GM19351 (cell line): Measurements from ENCODE around the gene ST7.
"Not testable (repeated sequence)": the region's sequence is repeated elsewhere in the genome, so short reads cannot be mapped to it uniquely, and the experiment has no call there.

Experiments
- ATAC-seq: cut with Tn5 transposase; IDR thresholded peaks from one replicate; pipeline ENCODE4 v1.9.1; 2021; ENCODE audit warnings: mild to moderate bottlenecking, moderate library complexity; ENCODE audit not compliant: unreplicated experiment

ST7 gene, protein sequence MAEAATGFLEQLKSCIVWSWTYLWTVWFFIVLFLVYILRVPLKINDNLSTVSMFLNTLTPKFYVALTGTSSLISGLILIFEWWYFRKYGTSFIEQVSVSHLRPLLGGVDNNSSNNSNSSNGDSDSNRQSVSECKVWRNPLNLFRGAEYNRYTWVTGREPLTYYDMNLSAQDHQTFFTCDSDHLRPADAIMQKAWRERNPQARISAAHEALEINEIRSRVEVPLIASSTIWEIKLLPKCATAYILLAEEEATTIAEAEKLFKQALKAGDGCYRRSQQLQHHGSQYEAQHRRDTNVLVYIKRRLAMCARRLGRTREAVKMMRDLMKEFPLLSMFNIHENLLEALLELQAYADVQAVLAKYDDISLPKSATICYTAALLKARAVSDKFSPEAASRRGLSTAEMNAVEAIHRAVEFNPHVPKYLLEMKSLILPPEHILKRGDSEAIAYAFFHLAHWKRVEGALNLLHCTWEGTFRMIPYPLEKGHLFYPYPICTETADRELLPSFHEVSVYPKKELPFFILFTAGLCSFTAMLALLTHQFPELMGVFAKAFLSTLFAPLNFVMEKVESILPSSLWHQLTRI

DNA sequence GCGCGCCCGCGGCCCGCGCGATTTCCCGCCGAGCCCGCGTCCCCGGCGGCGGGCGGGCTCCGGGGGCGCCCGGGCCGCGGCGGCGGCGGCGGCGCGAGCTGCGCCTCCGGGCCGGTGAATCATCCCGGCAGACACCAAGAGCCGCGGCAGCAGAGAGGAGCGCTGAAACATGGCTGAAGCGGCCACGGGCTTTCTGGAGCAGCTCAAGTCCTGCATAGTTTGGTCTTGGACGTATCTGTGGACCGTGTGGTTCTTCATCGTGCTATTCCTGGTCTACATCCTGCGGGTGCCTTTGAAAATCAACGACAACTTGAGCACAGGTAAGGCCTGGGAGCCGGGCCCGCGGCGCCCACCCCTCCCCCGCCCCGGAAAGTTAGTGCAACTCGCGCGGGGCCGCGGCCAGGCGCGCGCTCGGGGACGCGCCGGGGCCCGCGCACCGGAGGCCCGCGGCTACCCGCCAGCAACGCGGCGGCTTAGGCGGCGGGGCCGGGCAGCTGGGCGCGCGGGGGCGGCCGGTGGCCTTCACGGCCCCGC is at the start of gene ST7:
Gene ST7, plus strand, starts transcription at position 130 of the 534 bp plus-strand sequence. Its CDS starts 40 bp downstream, at position 170.
- peak; percentile 30 for ATAC-seq

GRCh38 chr7:116906391-116906790 is 46.9 kb upstream of the ST7 start:
- no peak for ATAC-seq

DNA sequence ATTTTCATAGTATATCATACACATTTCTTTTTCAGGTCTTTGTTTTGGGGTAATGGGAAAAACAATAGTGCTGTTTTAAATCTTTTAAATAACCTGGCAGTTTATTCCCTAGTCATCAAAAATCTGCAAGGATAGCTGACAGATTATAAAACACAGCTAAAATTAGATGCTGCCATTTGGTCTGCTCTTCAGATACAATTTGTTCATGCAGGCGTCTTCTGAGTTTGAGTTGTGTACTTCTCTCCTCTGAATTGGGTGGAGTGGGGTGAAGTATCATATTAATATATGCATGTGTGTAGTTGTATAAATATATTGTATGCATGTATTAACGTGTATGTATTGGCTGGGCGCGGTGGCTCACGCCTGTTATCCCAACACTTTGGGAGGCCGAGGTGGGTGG is 42.9 kb upstream of the ST7 start:
- no peak for ATAC-seq

DNA sequence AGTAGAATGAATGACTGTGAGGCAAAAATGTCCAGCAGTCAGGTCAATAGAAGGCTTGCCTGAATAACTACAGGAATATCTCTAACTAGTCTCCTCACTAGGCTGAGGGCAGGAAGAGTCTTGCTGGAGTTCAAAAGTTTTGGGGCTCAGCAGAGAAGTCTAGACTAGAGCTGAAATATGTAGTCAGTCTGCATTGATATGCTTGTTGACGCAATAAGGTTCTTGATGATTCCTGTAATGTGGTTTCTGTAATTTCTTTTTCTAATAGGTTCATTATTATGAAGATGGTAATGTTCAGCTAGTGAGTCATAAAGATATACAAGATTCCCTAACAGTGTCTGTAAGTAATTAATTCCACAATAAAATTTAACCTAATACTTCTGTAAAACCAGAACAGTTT is 41.5 kb upstream of the ST7 start:
- ATAC-seq: no peak

GRCh38 chr7:116912269-116912909 is 40.9 kb upstream of the ST7 start:
- ATAC-seq: no peak

DNA sequence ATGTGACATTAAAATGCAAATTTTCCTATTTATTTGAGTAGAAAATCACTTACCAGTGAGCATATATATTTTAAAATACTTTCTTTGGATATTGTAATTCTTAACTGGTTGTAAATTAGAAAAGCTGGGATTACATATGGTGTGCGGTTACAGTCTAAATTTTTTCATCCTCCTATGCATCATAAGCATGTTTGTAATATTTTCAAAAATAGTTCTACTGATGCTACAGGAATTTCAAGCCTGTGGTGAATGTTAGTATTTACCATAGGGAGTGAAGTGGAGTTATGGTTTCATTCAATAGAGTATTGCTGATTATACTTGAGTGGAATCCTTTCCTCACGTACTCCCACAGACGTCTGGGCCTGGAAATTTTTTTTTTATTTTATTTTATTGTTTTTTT is 34.6 kb upstream of the ST7 start:
- no peak for ATAC-seq

- ATAC-seq: no peak
These were observed 32.9 kb upstream of the ST7 start for GRCh38 chr7:116920359-116920758.

- no peak for ATAC-seq
These were observed 30.8 kb upstream of the ST7 start for GRCh38 chr7:116922545-116922944.

DNA sequence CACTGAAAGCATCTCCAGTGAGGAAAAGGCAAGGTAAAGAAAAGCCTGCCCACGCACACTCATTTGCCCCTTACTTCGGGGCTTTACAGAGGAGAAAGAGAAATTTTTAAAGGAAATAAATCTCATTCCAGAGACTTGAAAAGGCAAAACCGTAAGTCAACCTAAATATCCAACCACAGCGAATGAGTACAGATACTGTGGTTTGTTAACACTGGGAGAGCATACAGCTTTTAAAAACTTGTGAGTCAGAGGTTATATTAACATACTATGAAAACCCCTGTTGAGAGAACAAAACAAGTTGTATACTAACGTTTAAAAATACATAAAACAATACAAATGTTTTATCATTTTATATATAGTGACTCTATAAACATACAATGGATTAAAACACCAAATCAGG is 28.6 kb upstream of the ST7 start:
- ATAC-seq: no peak

DNA sequence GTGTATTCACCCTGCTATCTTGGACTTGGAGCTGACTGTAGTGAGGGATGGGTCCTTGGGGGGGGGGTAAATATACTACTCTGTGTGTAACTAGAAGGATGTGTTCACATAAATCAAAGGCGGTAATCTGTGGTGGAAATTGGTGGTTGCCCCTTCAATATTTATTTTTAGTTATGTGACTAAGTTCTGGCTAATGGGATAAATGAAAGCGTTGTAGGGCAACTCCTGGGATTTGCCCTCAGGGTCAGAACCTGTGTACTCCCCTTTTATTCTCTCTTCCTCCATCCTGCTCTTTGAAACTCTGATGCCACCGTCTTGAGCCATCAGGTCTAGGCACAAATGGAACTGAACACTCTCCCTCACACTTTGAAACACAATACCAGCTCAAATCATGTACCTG is 24.3 kb upstream of the ST7 start:
- no peak for ATAC-seq

DNA sequence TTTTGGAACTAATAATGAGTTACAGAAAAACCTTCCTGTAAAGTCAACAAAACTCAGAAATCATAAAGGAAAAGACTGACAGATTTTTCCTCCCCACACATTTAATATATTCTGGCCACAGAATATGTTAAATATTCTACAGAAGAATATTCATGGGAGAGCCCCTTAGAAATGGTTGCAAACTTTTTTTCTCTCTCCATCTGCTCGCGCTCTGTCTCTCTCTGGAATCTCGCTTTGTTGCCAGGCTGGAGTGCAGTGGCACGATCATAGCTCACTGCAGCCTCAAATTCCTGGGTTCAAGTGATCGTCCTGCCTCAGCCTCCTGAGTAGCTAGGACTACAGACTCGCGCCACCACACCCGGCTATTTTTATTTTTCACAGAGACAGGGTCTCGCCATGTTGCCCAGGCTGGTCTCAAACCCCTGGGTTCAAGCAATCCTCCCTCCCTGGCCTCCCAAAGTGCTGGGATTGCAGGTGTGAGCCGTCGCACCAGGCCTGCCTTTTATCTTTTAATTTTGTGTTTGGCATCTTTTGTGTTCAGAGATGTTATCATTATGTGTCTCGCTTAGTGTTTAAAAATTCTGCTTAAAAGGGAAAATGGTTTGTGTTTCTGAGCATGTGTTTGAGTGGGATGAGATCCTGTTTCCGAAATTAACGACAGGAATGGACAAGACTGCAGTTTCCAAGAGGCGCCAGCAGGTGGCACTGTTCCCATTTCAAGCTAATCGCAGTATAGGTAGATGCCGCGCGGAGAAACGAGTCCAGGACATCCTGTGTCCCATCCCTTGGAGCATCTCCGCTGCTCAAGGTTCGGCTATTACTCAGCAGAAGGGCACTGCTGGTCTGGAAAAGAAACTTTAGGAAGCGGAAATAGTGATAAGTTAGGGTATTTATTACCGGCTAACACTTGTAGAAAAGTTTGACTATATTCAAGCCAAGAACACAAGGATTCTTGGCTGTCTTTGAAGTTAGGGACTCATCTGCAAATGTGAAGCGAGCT is 23.1 kb upstream of the ST7 start:
- ATAC-seq: peak; percentile 83

DNA sequence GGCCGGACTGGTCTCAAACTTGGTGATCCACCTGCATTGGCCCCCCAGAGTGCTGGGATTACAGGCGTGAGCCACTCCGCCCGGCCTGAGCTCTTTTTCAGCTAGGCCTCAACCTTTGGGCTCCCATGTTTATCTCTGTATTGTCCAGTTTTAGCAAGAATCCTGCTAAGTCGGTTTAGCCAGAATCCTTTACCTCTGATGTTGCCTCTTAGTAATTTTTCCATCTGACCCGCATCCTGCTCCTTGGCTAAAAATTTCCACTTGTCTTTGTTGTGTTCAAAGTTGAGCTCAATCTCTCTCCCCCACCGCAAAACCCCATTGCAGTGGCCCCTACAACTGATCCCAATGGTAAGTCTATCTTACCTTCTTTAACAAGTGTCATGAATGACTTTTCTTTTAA is 20.7 kb upstream of the ST7 start:
- ATAC-seq: no peak

GRCh38 chr7:116933465-116933864 is 19.8 kb upstream of the ST7 start:
- ATAC-seq: no peak

DNA sequence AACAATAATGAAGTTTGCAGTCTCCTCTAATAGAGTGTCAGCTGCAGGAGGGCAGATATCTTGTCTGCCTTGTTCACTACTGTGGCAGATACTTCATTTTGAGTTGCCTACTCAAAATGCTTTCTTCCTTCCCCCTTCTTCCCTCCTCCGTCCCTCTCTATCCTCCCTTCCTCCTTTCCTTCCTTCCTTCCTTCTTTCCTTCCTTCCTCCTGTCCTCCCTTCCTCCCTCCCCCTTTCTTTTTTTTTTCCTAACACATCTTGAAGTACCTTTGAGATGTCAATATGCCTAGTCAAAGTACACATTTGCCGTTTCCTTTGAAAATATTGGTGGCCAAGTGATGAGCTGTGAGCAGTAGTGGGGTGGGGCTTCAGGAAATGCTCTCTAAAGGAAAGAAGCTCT is 18.7 kb upstream of the ST7 start:
- no peak for ATAC-seq

DNA sequence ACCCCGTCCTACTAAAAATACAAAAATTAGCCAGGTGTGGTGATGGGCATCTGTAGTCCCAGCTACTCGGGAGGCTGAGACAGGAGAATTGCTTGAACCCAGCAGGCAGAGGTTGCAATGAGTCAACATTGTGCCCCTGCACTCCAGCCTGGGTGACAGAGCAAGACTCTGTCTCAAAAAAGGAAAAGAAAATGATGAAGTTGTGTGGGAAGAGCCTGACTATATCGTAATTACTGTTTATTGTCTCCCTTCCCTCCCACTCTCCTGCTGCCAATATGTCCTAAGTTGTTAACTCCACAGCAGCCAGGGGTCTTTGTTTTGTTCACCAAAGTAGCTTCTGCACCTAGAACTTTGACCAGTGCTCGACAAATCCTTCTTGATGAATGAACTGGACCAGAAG is 16.5 kb upstream of the ST7 start:
- not testable (repeated sequence) for ATAC-seq

DNA sequence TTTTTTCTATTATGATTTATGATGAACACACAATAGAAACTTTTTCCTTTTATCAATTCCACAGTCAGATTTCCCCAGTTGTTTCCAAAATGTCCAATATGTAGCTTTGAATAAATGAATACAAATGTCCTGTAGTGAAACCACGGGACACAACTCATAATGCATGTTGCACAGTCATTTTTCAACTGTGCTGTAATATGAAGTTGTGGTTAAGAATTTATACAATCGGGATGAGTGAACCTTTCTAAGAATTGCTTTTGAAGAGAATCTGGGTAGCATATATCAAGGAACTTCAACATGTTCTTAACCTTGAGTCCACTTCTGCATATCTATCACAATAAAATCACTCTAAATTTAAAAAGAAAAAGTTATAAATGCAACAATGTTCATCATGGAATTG is 14.6 kb upstream of the ST7 start:
- ATAC-seq: peak; percentile 48

GRCh38 chr7:116940689-116941370 is 12.5 kb upstream of the ST7 start:
- no peak for ATAC-seq

GRCh38 chr7:116942504-116942903 is 10.8 kb upstream of the ST7 start:
- no peak for ATAC-seq

DNA sequence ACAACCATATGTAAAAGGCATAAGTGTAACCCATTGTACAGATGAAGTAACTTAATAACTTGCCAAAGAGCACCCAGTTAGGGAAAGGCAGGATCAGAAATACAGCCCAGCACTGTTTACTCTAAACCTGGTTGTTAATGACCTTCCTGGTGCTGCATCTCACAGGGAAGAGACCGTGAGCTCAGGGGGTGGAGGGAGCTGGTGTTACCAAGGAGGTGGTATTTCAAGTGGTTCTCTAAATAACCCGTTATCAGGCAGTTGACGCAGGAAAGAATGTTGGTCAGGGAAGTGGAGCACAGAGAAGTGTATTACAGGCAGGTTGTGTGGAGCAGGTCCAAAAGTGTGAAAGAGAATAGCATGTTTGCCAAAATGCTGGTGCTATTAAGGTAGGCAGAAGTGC is 4.4 kb upstream of the ST7 start:
- ATAC-seq: no peak
